ENCODE results near the gene PEMT. TPM values are rescaled to one million over a fixed set of nuclear protein-coding genes. Genes with fewer than 3 reads are reported as not detected.

Gene PEMT
- total and polyA plus RNA-seq, 2 of the 4 experiments (the other 2 are of a cell fraction) = 23.3 to 49.5 TPM

DNA sequence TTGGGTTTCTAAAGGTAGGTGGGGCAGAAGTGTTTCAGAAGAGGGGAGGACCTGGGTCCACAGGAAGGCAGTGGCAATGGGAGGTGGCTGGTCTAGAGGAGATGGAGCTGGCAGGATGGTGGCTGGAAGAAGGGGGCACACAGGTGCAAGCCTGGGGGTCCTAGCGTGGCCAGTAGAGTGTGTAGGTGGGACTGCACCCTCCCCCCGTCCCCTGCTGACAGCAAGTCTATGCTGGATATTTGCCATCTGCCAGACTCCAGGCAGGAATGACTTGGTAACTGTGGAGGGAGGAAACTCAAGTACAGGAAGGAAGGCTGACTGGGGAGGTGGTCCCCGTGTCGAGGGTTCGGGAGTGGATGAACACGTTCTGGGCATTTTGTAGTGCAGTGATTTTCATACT, 106.1 kb downstream of the PEMT start:
- Histone ChIP-seq H2BK5ac (ENCODE audit: low read depth, low read length, poor library complexity, severe bottlenecking) (no peak overlapping the region), H3K36me3 (ENCODE audit: control insufficient read depth, insufficient read depth, low read length) (peaks cover 27% of the 10 kb centered on the region), H2BK120ac (ENCODE audit: low read depth, low read length) (no peak overlapping the region), H3K27me3 (ENCODE audit: control insufficient read depth, insufficient read depth, low read length) (no peaks in the 10 kb centered on the region), H2AK5ac (ENCODE audit: low read depth, low read length) (no peak overlapping the region), H3K18ac (ENCODE audit: low read depth, low read length) (no peak overlapping the region), H4K5ac (ENCODE audit: low read depth, low read length) (no peak overlapping the region), H3K4ac (ENCODE audit: low read depth, low read length) (no peak overlapping the region), H3K79me1 (ENCODE audit: low read depth in 1 of 2, low read length in 2 of 2) (peaks cover 35 to 62% of the 10 kb centered on the region in 2 experiments), H2BK20ac (ENCODE audit: low read depth, low read length) (no peak overlapping the region), H3K4me2 (ENCODE audit: low read depth, low read length) (no peak overlapping the region), H3K23ac (ENCODE audit: low read depth, low read length) (no peak overlapping the region), H3K9me3 (ENCODE audit: control insufficient read depth, insufficient read depth, low read length) (no peaks in the 10 kb centered on the region), H3K9me1 (ENCODE audit: insufficient read depth, low read length) (peaks cover 6% of the 10 kb centered on the region; the same call in 1 of the 2 replicates), H3K56ac (ENCODE audit: extremely low read depth, insufficient read depth, low read length) (no peak overlapping the region), H3K4me1 (ENCODE audit: control insufficient read depth, insufficient read depth, low read length) (no peaks in the 10 kb centered on the region; the same call in 1 of the 2 replicates), H3K9ac (ENCODE audit: low read depth, low read length) (no peak overlapping the region), H3K14ac (replicated peaks; ENCODE audit: low read depth, low read length) (no peak overlapping the region), H4K91ac (ENCODE audit: insufficient read depth, low read depth, low read length) (no peak overlapping the region), H2AFZ (replicated peaks; ENCODE audit: low read length, poor library complexity) (no peak overlapping the region), H4K20me1 (ENCODE audit: insufficient read depth, low read length) (peaks cover 27% of the 10 kb centered on the region), H3K4me3 (ENCODE audit: insufficient read depth, low read depth, low read length) (no peak overlapping the region), H2AK9ac (replicated peaks; ENCODE audit: low read depth, low read length, poor library complexity) (no peak overlapping the region), H4K8ac (ENCODE audit: low read depth in 2 of 2, low read length in 2 of 2) (no peak overlapping the region), H3K27ac (ENCODE audit: insufficient read depth, low read length) (no peak overlapping the region), H2BK15ac (ENCODE audit: low read depth, low read length) (no peak overlapping the region)
- 95% methylated on average over 4 of the region's 6 CpGs; no CpG with 5 or more reads in 1 of the 2 experiments for WGBS, 2 experiments (ENCODE audit: extremely low coverage in 2 of 2, insufficient read length in 1 of 2)
- in situ Hi-C loops (cut with MboI; ENCODE audit: low sequenced_read_pairs) (no loop called here), intact Hi-C loops (cut with micrococcal nuclease) (no loop called here), dilution Hi-C loops (cut with HindIII; ENCODE audit: low sequenced_read_pairs, unreplicated experiment) (no loop called here)
- ChIA-PET POLR2A (ENCODE audit: unreplicated experiment) (no interaction called here), CTCF (no interaction called here)
- no peak for TF ChIP-seq CEBPB (IDR thresholded peaks at IDR 0.05; ENCODE audit: low read depth, low read length)
- no peak for TF ChIP-seq USF2 (IDR thresholded peaks at IDR 0.05; ENCODE audit: low read depth, low read length)
- no peak for TF ChIP-seq CHD1 (IDR thresholded peaks at IDR 0.05; ENCODE audit: low read depth, low read length)
- no peak for TF ChIP-seq FOS (IDR thresholded peaks at IDR 0.05; ENCODE audit: low read depth, low read length)
- no peak for TF ChIP-seq RCOR1 (IDR thresholded peaks at IDR 0.05; ENCODE audit: insufficient replicate concordance, low read length)
- TF ChIP-seq BHLHE40 (IDR thresholded peaks at IDR 0.05; ENCODE audit: low read depth, low read length) = no peak
- no peak for TF ChIP-seq NFE2L2 (IDR thresholded peaks at IDR 0.05; ENCODE audit: low read depth, low read length)
- no peak for TF ChIP-seq SMC3 (IDR thresholded peaks at IDR 0.05; ENCODE audit: low read depth, low read length)
- TF ChIP-seq, protein P1, sequence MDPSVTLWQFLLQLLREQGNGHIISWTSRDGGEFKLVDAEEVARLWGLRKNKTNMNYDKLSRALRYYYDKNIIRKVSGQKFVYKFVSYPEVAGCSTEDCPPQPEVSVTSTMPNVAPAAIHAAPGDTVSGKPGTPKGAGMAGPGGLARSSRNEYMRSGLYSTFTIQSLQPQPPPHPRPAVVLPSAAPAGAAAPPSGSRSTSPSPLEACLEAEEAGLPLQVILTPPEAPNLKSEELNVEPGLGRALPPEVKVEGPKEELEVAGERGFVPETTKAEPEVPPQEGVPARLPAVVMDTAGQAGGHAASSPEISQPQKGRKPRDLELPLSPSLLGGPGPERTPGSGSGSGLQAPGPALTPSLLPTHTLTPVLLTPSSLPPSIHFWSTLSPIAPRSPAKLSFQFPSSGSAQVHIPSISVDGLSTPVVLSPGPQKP (IDR thresholded peaks at IDR 0.05; ENCODE audit: borderline replicate concordance, low read depth, low read length) = no peak
- DNase-seq (no peak), ATAC-seq (ENCODE audit: low read depth) (no peak)
- no TSS peak for BruUV-seq (replicated peaks)

Data from IMR-90 (cell line).